ENCODE results near the gene RPTOR. TPM values are rescaled to one million over a fixed set of nuclear protein-coding genes. Genes with fewer than 3 reads are reported as not detected.
A peak's percentile ranks its signal among the peaks of the same experiment; 100 is the strongest.

The RPTOR gene
- total RNA-seq, 6 donors from 2014 or later = 26.8 to 109 (median 36.8) TPM

DNA sequence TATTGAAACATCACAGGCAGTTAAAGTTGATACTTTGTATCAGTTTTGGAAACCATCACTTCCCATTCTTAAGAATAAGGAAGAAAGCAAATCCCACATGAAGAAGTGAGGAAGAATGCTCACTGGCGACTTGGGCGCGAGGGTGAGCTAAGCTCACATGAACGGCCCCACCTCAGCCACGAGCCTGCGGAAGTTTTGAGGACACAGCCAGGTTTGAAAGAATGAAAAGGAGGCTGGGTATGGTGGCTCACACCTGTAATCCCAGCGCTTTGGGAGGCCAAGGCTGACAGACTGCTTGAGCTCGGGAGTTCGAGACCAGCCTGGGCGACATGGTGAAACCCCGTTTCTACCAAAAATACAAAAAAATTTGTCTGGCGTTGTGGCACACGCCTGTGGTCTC lies 336.7 kb downstream of the RPTOR start:
- TF ChIP-seq, protein P1, sequence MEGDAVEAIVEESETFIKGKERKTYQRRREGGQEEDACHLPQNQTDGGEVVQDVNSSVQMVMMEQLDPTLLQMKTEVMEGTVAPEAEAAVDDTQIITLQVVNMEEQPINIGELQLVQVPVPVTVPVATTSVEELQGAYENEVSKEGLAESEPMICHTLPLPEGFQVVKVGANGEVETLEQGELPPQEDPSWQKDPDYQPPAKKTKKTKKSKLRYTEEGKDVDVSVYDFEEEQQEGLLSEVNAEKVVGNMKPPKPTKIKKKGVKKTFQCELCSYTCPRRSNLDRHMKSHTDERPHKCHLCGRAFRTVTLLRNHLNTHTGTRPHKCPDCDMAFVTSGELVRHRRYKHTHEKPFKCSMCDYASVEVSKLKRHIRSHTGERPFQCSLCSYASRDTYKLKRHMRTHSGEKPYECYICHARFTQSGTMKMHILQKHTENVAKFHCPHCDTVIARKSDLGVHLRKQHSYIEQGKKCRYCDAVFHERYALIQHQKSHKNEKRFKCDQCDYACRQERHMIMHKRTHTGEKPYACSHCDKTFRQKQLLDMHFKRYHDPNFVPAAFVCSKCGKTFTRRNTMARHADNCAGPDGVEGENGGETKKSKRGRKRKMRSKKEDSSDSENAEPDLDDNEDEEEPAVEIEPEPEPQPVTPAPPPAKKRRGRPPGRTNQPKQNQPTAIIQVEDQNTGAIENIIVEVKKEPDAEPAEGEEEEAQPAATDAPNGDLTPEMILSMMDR (IDR thresholded peaks at IDR 0.05) = no peak
- no peak for TF ChIP-seq EP300 (IDR thresholded peaks at IDR 0.05)
- TF ChIP-seq POLR2A (IDR thresholded peaks at IDR 0.05) = no peak
- no peak for TF ChIP-seq POLR2AphosphoS5 (IDR thresholded peaks at IDR 0.05)
- ATAC-seq (ENCODE audit: low FRiP score in 2 of 2) (no peak), DNase-seq (no peak)
- Histone ChIP-seq H3K4me3 (no peak overlapping the region), H3K27ac (no peak overlapping the region), H3K27me3 (no peaks in the 10 kb centered on the region), H3K4me1 (no peaks in the 10 kb centered on the region), H3K36me3 (peaks cover 5 to 56% (median 40%) of the 10 kb centered on the region in 4 donors), H3K9me3 (no peaks in the 10 kb centered on the region)
- WGBS, 2 donors = 84 to 87% methylated on average over 13 of the region's 13 CpGs

DNA sequence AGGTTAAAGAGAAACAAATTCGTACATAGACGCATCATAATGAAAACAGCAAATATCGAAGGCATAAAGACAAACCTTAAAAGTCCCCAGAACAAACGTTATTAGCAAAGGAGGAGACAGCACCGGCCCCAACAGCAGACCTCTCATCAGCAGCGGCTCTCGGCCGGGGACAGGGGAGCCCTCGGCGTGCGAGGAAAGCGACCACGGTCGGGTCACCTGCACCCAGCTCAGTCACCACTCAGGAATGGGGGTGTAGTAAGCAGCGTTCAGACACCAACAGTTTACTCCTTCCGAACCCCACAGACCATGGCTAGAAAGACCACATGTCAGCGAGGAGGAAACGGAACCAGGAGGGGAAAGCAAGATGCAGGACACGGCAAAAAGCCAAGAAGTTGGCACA lies 337.7 kb downstream of the RPTOR start:
- H3K4me3 ChIP-seq = no peak overlapping the region
- H3K27me3 ChIP-seq = no peaks in the 10 kb centered on the region
- TF ChIP-seq POLR2AphosphoS5 (IDR thresholded peaks at IDR 0.05) = no peak
- TF ChIP-seq EP300 (IDR thresholded peaks at IDR 0.05) = no peak
- TF ChIP-seq, protein P1 (IDR thresholded peaks at IDR 0.05) = no peak
- TF ChIP-seq POLR2A (IDR thresholded peaks at IDR 0.05) = no peak
- no peaks in the 10 kb centered on the region for H3K9me3 ChIP-seq
- H3K36me3 ChIP-seq = peaks cover 5 to 62% (median 42%) of the 10 kb centered on the region in 4 donors
- WGBS, 2 donors = 92 to 94% methylated on average over 19 of the region's 19 CpGs
- no peak overlapping the region for H3K27ac ChIP-seq
- no peak for ATAC-seq (ENCODE audit: low FRiP score in 2 of 2)
- H3K4me1 ChIP-seq = no peaks in the 10 kb centered on the region
- DNase-seq = peak in 1 of 2 donors; percentile 45

DNA sequence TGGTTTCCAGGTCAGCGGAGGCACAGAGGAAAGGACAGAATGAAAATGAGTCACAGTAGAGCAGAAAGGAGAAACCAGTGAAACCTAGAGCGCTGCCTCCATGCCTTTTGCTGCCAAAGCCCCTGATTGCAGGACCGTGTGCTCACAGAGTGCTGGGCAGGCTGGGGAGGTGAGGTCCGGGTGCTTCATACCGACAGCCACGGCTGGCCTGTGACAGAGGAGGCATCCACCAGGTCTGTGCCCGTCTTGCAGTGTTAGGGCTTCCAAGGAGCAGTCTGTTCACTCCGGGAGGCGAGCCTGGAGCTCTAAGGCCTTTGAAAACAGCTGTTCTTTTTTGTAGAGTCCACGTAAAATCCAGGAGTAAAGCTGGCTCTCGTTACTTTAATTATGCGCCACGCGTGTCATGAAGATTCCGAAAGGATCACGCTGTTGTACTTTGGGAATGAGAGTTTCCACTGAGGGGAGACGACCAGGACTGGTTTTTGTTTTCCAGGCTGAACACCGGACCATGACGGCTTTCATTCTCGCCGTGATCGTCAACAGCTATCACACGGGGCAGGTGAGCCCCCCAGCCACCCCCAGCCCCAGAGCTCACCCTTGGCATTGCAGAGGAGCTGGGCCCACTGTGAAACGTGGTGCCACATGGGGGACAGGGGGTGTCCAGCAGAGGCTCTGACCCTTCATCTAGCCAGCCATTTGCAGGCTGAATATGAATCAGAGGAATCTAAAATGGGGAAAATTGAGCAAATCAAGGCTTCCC lies 338.5 kb downstream of the RPTOR start:
- no peak for ATAC-seq (ENCODE audit: low FRiP score in 2 of 2)
- H3K27me3 ChIP-seq = no peaks in the 10 kb centered on the region
- DNase-seq = no peak
- no peak overlapping the region for H3K4me3 ChIP-seq
- TF ChIP-seq POLR2AphosphoS5 (IDR thresholded peaks at IDR 0.05) (no peak), POLR2A (IDR thresholded peaks at IDR 0.05) (no peak), EP300 (IDR thresholded peaks at IDR 0.05) (no peak)
- TF ChIP-seq, protein P1 (IDR thresholded peaks at IDR 0.05) = no peak
- H3K27ac ChIP-seq = no peak overlapping the region
- H3K4me1 ChIP-seq = no peaks in the 10 kb centered on the region
- 93 to 96% methylated on average over 24 of the region's 24 CpGs for WGBS, 2 donors
- peaks cover 5 to 64% (median 40%) of the 10 kb centered on the region in 4 donors for H3K36me3 ChIP-seq
- H3K9me3 ChIP-seq = no peaks in the 10 kb centered on the region

DNA sequence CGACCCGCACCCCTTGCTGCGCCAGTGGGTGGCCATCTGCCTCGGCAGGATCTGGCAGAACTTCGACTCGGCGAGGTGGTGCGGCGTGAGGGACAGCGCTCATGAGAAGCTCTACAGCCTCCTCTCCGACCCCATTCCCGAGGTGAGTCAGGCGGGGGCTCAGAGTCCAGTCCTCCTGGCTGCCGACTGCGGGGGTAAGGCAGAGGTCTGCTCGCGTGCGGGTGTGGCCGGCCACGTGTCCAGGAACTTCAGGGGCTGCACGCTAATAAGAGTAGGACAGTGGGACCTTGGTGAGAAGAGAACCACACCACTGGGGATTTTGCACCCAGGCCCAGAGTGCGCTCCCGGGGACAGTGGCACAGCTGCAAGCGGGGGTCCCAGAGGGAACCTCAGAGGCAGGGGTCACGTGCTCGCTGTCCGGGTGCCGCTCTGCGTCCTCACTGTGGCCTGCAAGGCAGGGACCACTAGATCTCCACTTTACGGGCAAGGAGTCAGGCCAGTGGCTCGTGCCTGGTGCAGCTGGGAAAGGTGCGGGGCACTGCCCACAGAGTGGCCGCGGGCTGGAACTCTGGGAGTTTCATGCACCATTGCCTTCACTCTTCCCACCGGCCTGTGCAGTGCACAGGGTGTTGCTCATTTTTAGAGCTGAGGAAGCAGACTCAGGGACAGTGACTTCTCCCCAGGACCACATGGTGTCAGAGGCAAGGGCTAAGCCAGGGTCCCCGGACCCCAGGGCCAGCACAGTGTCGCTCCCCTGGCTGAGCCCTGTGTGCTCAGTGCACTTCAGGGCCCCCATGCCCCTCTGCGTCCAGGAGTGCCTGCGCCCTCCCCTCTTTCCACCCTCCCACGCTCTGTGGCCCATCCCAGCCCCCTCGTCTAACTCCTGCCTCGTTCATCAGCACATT lies 339.4 kb downstream of the RPTOR start:
- Histone ChIP-seq H3K36me3 (peaks cover 5 to 71% (median 40%) of the 10 kb centered on the region in 4 donors), H3K4me3 (no peak overlapping the region), H3K27me3 (no peaks in the 10 kb centered on the region), H3K27ac (no peak overlapping the region), H3K9me3 (no peaks in the 10 kb centered on the region), H3K4me1 (no peaks in the 10 kb centered on the region)
- WGBS, 2 donors = 96 to 97% methylated on average over 24 to 41 of the region's 42 CpGs
- ATAC-seq (ENCODE audit: low FRiP score in 2 of 2) = no peak
- no peak for DNase-seq
- no peak for TF ChIP-seq POLR2AphosphoS5 (IDR thresholded peaks at IDR 0.05)
- TF ChIP-seq, protein P1 (IDR thresholded peaks at IDR 0.05) = no peak
- TF ChIP-seq EP300 (IDR thresholded peaks at IDR 0.05) = no peak
- TF ChIP-seq POLR2A (IDR thresholded peaks at IDR 0.05) = no peak

Measured in upper lobe of left lung (tissue), 6 donors.